Activated naive CD4-positive, alpha-beta T cell treated with anti-CD3 and anti-CD28 coated beads, Interleukin-2, amount 50 U/mL, for 16 hours (primary cell): Measurements from ENCODE around the gene CALR3.
"Not testable (repeated sequence)": the region's sequence is repeated elsewhere in the genome, so short reads cannot be mapped to it uniquely, and the experiment has no call there.

Experiments used
- DNase-seq: peaks from one replicate; pipeline ENCODE4 v3.0.0-alpha.2; 2020

The CALR3 gene

GRCh38 chr19:16495982-16496612, at the start of gene CALR3, which contains the start of gene C19orf44:
TSS of gene CALR3 (minus strand) at chr19:16496167. CDS start at chr19:16496129, 38 bp downstream.
TSS of gene C19orf44 (plus strand) at chr19:16496394. CDS start at chr19:16500793, 4,399 bp downstream.
- DNase-seq = peak; percentile 96

- no peak for DNase-seq
Observed at GRCh38 chr19:16544473-16545231, 48.7 kb upstream of the CALR3 start.

GRCh38 chr19:16543734-16544133, 47.8 kb upstream of the CALR3 start:
- not testable (repeated sequence) for DNase-seq

- DNase-seq = no peak
Observed at GRCh38 chr19:16542910-16543472, 47.0 kb upstream of the CALR3 start.

DNA sequence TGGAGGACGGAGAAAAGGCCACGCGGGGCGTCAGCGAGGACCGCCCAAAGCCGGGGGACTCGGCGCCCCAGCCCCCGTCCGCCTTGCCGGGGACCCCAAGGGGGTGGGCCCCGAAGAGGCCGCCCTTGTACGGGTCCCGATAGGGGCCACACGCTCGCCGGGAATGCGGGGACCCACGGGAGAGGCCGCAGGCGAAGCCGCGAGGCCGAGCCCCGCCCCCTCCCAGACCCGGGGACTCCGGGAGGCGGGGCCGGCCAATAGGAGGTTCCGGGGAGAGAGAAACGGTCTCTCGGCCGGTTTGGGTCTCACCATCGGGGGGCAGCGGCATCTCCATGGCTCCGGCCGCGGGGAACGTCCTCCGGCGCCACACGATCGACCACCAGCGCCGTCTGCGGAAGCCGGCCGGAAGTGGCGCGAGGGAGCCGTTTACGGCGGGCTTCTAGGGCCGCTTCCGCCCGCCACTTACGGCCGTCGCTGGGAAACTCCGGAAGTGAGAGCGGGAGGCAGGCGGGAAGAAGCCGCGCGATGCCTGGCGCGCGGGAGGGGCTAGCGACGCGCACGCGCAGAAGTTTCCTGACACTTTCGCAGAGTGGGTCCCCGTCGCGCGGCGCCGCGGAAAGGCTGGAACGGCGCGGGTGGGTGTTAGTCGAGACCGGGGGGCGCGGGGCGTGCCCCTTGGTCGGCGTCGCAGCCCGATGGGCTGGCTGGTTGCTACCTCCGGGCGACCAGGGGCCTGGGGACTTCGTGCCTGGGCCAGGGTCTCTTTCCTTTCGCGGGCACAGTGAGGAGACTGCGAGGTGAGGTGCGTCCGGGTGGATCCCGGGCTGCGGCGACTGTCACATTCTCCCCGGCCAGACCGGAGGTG, 46.3 kb upstream of the CALR3 start, which contains the start of gene CHERP:
Gene CHERP (minus strand): TSS at position 393 of the 865 bp plus-strand sequence. CDS start 59 bp downstream, at position 334.
- peak; percentile 96 for DNase-seq

DNA sequence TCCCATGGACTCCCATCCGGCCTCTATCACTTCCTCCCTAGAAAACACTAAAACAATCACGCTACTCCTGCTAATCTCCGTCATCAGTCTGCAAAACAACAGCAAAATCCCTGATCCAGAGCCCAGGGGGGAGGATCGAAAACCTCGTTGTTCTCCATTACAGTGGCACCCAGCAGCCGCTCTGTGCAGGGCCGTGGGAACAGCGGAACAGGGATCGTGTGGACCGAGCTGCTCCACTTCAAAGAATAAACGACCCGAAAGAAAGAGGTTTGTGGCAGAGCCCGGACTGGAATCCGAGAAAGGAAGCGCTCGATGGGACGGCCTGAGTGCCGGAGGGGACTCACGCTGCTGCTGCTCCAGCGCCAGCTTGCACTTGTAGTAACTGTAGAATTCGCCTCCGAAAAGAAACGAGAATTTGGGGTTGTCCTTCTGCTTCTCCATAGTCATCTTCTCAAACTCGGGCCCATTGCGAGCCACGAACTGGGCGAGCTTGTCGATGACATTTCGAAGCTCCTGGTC, 45.6 kb upstream of the CALR3 start:
- no peak for DNase-seq

DNA sequence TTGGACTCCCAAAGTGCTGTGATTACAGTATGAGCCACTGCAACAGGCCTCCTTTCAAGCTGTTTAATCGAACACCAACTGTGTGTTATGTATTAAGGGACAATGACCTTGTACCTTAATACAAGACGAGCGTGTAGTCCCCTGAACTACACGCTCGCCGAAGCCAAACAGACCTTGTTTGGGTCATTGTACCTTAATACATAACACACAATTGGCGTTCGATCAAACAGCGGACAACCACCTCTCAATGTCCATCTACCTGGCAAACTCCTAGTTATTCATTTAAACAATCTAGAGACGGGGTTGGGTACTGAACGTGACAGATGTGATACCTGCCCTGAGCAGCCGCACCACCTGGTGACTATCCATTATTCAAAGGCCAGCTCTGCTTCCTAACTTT, 45.0 kb upstream of the CALR3 start:
- no peak for DNase-seq

- no peak for DNase-seq
Observed at GRCh38 chr19:16537111-16537510, 41.1 kb upstream of the CALR3 start.

DNA sequence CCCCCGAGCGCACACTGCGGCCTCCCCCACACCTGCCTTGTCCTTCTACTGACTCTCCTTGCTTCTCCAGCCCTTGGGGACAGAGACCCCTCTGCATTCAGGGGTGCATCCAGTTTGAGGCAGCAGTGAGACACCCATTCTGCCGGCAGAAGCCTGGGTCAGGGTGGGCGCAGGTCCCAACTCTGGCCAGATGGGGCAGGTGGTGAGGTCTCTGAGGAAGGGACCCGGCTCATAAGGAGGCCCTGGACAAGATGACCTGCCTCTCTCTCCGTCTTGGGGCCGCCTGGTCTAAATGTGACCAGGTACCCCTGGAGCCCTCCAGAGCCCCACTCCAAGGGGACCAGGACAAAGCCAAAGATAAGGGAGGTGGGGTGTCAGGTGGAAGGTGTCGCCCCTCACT, 40.2 kb upstream of the CALR3 start:
- DNase-seq = no peak

DNA sequence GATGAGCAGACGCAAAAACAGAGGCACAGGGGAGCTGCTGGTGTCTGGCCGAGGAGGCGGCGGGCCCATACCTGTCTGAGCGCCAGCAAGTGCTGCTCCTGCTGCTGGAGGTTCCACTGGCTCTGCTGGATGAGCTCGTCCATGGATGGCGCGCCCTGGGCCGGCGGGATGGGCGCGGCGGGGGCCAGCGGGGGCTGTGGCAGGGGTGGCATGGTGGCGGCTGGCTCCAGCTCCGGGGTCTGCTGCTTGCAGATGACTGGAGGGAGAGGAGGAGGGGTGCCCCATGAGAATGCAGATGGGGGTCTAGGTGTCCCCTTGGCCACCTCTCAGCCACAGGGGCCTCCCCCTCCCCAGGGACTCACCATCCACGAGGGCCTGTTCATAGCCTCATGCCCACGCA, 39.4 kb upstream of the CALR3 start:
- no peak for DNase-seq

- no peak for DNase-seq
Observed at GRCh38 chr19:16532440-16533234, 36.7 kb upstream of the CALR3 start.

DNA sequence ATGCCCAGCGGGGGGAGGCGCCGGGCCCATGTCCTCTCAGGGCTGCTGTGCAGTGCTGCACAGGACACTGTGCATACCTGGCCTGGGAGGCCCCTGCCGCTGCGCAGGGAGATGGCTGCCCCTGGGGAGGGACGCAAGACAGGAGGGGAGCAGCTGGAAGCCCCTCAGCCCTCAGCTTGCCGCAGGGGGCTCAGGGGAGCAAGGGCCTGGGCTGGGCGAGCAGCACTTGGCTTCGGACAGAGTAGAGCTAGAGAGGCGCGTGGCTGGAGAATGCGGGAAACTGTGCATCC, 35.4 kb upstream of the CALR3 start:
- no peak for DNase-seq

DNA sequence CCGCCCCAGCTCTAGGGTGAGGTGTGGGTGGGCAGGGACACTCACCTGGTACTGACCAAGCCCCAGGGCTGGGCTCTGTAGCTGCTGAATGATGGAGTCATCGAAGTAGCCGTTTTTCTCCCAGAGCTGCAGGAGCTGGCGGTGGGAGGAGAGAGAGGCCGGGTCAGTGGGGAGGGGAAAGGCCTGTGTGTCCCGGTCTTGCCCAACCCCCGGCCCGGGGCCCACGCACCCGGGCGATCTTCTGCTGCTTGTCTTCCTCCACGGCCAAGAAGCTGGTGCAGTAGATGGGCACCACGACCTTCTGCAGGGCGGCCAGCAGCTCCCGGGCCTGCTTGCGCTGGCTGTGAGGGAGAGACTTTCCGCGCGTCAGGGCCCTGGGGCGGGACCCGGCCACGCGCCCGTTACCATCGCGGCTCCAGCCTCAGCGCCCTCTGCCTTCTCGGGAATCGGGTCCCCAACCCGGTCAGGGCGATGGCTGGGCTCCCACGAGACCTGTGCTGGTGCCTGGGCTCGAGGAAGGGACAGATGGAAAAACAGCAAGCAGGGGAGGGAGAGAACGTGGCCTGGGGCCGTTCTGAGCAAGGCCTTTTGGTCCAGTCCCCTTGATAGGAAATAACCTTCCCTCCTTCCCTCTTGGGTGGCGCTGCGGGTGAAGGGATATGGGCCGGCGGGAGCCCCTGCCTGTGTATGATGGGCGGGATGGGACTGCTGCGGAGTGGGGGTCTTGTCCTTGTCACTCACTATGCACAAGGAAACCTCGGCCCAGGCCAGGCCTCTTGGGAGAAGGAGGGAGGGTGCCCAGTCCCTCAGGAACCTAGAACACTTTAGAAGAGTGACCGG, 34.8 kb upstream of the CALR3 start:
- DNase-seq = no peak

DNA sequence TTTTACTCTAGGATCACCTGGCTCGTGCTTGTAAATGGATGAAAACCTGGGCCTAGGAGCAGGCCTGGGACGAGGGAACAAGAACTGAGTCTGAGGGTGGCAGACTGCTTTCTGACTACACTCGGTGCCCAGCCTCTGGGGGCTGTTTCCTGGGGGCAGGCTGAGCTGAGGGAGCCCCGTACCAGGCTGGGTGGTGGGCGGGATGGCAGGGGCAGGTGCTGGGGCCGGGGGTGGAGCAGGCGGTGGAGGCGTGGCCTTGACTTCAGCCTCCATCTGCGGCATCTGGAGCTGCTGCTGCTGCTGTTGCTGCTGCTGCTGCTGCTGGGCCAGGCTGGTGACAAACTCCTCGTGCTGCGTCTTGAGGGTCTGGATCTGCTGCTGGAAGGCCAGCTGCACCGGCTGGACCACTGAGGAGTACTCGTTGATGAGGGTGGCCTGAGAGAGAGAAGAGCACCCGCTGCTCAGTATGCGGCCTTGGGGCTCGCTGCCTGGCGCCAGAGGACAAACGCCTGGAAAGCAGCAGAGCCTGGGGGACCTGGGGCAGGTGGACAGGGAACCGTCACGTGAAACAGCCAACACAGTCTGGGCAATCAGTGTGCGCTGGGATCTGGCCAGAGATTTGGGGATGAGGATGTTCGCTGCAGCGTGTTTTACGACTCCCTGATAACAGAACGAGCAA, 33.6 kb upstream of the CALR3 start:
- DNase-seq = no peak

GRCh38 chr19:16527971-16528521, 32.1 kb upstream of the CALR3 start:
- DNase-seq = peak; percentile 43

DNA sequence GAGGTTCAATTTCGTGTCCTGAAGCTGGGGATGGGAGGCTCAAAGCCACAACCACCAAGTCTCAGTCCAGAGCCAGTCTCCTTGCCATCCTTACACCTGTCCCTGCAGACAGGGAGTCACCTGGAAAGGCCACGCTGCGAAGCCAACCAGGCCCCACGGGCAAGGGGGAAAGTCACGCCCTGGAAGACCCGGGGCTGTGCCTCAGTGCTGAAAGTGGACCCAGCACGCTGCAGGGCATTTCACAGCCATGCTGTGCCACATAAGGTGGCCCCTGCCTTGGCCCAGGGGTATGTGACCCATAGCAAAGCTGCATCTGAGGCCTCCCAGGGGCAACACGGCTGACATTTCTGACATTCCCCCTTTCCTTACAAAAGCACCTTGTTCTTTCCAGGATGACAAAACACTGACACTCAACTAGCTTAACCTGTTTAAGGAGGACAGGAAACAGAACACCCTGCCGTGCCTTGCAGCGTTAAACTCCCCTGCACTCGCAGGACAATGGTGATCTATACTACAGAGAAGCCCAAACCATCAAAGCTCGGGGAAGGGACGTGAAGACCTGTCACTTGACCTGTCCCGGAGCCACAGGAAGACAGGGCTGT, 31.5 kb upstream of the CALR3 start:
- no peak for DNase-seq

DNA sequence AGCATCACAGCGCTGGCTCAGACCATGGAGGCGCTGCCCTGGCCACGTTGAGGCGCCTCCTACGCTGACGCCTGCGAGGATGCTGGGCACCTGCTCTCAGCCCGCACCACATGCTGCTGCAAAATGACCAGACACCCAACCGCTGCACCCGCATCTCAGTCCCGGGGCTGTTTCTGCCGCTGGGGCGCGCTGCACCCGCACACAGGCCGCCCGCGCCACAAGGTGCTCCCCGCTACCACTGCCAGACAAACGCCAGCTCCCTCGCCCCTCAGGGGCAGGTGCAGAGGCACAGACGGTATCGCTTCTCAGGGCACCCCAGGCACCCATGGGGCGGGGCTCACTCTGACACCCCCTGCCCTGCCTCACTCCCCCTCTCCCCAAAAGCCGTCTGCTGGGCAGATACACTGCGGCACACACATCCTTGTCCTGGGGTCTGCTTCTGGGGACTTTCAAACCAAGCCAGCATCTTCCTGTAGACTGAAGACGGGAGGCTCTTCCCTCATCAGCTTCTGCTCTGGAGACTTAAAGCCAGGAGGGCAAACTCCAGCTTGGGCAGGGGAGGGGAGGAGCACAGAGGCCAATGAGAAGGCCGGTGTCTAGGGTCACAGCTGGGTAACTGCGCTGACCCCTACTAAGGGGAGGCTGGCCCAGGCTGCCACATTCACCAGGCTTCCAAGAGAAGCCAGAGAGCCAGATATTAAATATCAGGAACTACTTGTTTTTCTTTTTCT, 29.9 kb upstream of the CALR3 start:
- no peak for DNase-seq

- no peak for DNase-seq
Observed at GRCh38 chr19:16524991-16525734, 29.2 kb upstream of the CALR3 start.
